HG02588 (cell line): ENCODE data around the gene LRRC4B.
A peak's percentile ranks its signal among the peaks of the same experiment; 100 is the strongest.
"Not testable (repeated sequence)": the region's sequence is repeated elsewhere in the genome, so short reads cannot be mapped to it uniquely, and the experiment has no call there.

Source experiments
- ATAC-seq: cut with Tn5 transposase; IDR thresholded peaks from one replicate; pipeline ENCODE4 v1.9.1; 2021; ENCODE audit warnings: mild to moderate bottlenecking, moderate library complexity; ENCODE audit not compliant: unreplicated experiment

The LRRC4B gene

GRCh38 chr19:50489461-50490011 lies 78.7 kb downstream of the LRRC4B start:
- no peak for ATAC-seq

GRCh38 chr19:50488389-50489194 lies 79.6 kb downstream of the LRRC4B start:
- ATAC-seq: no peak

DNA sequence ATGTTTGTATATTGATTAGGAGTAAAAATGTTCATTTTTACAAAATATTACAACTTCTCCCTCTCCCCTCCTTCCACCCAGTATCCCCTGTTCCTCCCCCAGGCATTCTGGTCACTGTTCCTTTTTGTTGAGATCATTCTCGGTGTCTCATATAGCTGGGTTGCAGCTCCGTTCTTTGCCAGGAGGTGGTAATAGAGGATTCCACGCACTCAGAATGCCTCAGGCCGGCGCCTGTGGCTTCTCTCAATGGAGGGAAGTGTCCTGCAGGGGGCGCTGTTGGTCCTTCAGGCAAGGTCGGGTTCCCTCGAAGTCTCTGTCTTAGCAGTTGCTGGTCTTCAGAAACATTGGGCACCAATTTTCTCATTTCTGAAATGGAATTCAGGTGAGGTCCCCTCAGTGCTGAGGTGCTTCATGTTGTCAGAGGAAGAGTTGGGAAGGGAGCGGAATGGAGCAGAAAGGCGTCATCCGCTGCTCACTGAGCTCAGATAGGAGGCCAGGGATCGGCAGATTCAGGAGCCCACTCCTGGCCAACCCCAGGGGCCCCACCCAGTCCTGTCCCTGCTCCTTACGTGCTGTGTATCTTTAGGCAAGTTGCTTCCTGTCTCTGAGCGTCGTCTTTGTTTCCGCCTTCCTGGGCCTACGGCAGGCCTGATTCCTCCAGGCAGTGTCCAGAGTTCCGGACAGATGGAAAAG lies 81.3 kb downstream of the LRRC4B start:
- no peak for ATAC-seq

GRCh38 chr19:50485284-50485955 lies 82.8 kb downstream of the LRRC4B start:
- ATAC-seq: no peak

DNA sequence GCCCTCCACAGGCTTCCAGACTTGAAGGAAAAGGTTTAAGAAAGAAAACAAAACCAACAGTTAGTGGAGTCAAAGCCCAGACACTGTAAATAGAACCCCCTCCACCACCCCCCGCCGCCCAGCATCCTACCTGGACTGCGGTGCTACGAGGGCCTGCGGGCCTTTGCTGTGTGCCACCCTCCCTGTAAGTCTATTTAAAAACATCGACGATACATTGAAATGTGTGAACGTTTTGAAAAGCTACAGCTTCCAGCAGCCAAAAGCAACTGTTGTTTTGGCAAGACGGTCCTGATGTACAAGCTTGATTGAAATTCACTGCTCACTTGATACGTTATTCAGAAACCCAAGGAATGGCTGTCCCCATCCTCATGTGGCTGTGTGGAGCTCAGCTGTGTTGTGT lies 85.3 kb downstream of the LRRC4B start:
- no peak for ATAC-seq

- no peak for ATAC-seq
Observed at GRCh38 chr19:50482271-50482855, 85.9 kb downstream of the LRRC4B start.

- no peak for ATAC-seq
Observed at GRCh38 chr19:50481351-50482149, 86.7 kb downstream of the LRRC4B start.

GRCh38 chr19:50480281-50481111 lies 87.7 kb downstream of the LRRC4B start:
- no peak for ATAC-seq

GRCh38 chr19:50479761-50480251 lies 88.4 kb downstream of the LRRC4B start:
- no peak for ATAC-seq

- ATAC-seq: no peak
Observed at GRCh38 chr19:50478901-50479715, 89.1 kb downstream of the LRRC4B start.

DNA sequence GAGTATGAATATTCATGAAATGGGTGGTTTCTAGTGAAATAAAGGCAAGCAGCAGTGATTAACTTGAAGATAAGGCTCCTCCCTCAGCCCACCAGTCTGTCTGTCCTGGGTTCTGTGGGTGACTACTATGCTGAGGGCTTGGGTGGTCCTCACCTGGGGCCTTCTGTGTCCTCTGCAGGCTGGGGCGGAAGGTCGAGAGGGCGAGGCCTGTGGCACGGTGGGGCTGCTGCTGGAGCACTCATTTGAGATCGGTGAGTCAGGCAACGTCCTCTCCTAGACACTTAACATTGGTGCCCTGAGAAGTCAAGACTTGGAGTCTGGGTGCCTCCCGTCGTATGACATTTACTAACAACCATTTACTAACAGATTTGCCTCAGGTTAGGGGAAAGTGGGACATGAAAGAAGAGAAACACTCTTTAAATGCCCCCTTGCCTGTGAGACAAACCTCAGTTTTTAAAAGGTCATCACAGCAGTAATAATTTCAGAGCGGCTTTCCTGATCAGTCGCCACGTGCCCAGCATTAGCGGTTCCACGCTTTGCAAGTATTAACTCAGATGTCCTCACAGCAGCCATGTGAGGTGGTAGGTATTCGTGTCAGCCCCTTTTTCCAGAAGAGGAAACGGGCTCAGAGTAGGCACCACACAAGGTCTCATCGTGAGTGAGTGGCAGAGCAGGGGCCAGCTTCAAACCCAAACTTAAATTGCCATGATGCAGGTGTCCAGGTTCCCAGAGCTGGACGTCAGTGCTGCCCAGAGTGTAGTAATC lies 90.3 kb downstream of the LRRC4B start:
- ATAC-seq: no peak

DNA sequence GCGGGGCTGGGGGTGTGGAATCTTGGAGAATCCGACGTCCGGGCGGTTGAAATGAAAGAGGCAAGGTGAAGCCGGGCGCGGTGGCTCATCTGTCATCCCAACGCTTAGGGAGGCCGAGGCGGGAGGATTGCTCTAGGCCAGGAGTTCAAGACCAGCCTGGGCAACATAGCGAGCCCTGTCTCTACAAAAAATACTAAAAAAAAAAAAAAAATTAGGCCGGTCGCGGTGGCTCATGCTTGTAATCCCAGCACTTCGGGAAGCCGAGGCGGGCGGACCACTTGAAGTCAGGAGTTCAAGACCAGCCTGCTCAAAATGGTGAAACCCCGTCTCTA lies 91.4 kb downstream of the LRRC4B start:
- ATAC-seq: no peak

- peak; percentile 80 for ATAC-seq
Observed at GRCh38 chr19:50476224-50476906, 91.9 kb downstream of the LRRC4B start, which contains the start of the genes EMC10 and GARIN5A. EMC10 (plus strand) TSS chr19:50476507; CDS start chr19:50476545, 38 bp downstream. GARIN5A (minus strand) TSS chr19:50476848; CDS start chr19:50476388, 460 bp downstream.

DNA sequence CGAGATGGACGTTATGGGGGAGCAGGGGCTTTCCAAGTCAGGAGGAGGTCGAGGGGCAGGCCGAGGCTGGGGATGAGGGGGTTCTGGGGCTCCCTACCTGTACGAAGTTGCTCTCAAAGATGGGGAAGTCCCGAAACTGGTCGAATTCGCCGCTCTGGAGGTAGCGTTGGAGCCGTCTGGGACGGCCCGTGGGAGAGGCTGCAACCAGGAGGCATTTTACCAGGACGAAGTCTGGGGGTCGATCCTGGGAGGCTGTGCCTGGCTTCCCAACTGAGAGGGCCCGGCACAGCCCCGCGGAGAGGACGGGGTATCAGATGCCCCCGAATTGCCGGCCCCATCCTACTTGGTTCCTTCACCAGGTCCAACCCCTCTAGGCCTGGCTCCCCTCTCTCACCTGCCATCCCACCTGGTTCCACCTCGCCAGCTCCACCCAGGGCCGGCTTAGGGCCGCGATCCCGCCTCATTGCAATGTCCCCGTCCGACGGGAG lies 92.5 kb downstream of the LRRC4B start:
- no peak for ATAC-seq

DNA sequence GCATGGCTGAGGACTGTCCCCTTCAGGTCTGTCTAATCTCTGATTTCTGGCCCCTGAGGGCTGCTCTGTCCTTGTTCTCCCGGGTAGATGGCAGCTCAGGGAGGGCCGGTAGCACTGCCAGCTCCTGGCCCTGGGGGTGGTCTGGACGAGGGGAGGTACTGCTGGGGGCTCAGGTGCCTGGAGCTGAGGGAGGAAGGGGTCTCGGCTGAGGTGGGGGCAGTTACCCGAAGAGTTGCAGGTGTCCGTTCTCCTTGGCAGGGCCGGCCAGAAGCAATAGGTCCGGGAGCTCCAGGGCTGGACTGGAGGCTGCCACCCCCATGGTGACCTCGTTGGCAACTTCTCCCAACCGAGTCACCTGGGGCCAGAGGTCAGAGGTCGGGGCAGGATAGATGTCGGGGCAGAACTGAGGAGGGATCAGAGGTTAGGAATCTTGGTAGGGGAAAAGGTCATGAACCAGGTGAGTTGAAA lies 93.1 kb downstream of the LRRC4B start:
- no peak for ATAC-seq

- ATAC-seq: not testable (repeated sequence)
Observed at GRCh38 chr19:50473336-50473735, 94.9 kb downstream of the LRRC4B start.

DNA sequence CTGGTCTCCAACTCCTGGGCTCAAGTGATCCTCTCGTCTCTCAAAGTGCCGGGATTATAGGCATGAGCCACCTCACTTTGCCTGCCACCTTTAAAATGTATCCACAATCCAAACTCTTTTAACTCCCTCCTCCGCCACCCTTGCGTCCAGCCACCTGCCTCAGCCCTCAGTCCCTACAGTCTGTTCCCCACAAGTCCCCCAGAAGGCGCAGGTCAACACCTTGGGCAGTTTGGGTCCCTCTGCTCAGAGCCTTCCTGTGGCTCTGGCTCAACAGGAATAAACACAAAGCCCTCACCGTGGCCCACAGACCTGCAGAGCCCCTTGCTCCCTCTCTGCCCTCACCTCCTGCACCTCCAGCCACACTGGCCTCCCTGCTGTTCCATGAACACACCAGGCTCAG lies 99.4 kb downstream of the LRRC4B start:
- no peak for ATAC-seq
